Uterus (tissue), 4 donors: ENCODE data around the gene PTPRN2. TPM values are rescaled to one million over a fixed set of nuclear protein-coding genes. Genes with fewer than 3 reads are reported as not detected.
"Not testable (repeated sequence)": the region's sequence is repeated elsewhere in the genome, so short reads cannot be mapped to it uniquely, and the experiment has no call there.

ENCODE experiments used
- DNase-seq, 2 donors: peaks; one replicate each; pipeline ENCODE4 v3.0.0-alpha.2; 2019 to 2020
- H3K27ac ChIP-seq, 2 donors: fragments of 200-600 bp; sonication (generic); 1 replicate in 1 of 2; 2 replicates in 1 of 2; pipeline ENCODE4 v1.5.1; 2016 to 2018
- H3K27me3 ChIP-seq, 2 donors: fragments of 200-600 bp; sonication (generic); one replicate each; pipeline ENCODE4 v1.5.1; 2018 to 2019; ENCODE audit warnings: control low read depth in 1 of 2
- H3K36me3 ChIP-seq, 2 donors: fragments of 200-600 bp; sonication (generic); one replicate each; pipeline ENCODE4 v1.5.1; 2019; ENCODE audit warnings: control low read depth in 1 of 2
- H3K4me1 ChIP-seq, 2 donors: fragments of 200-600 bp; sonication (generic); one replicate each; pipeline ENCODE4 v1.5.1; 2018 to 2019; ENCODE audit warnings: control low read depth in 1 of 2
- H3K4me3 ChIP-seq, 2 donors: fragments of 200-600 bp; sonication (generic); 1 replicate in 1 of 2; 2 replicates in 1 of 2; pipeline ENCODE4 v1.5.1; 2018 to 2019; ENCODE audit warnings: mild to moderate bottlenecking in 1 of 2
- H3K9me3 ChIP-seq, 2 donors: fragments of 200-600 bp; sonication (generic); one replicate each; pipeline ENCODE4 v1.5.1; 2019; ENCODE audit warnings: control low read depth in 1 of 2
- POLR2A ChIP-seq, 2 donors: fragments of 450-650 bp; IDR thresholded peaks; one replicate each; pipeline ENCODE4 v1.6.1; 2016; ENCODE audit warnings: antibody characterized with exemption in 2 of 2, mild to moderate bottlenecking in 1 of 2, moderate library complexity in 1 of 2
- intact Hi-C: fragments of 100-400 bp; cut with DNase I; formaldehyde crosslinking; loops from one replicate; pipeline ENCODE4 v1.15.1; 2023; ENCODE audit warnings: low total_unique reads
- total RNA-seq, 4 donors: library from RNA; depleted of rRNA in 3 of 4; stranded (reverse); fragments of >200 nt in 3 of 4; gene quantifications; one replicate each; pipeline versions ENCODE4 v1.1.0 to v1.2.4, GENCODE V29; 2014 to 2023
- TF ChIP-seq, protein P1 (sequence below), 4 experiments: fragments of 200-600 bp in 2 of 4; fragments of 450-650 bp in 2 of 4; sonication (generic) in 2 of 4; IDR thresholded peaks; one replicate each; pipeline ENCODE4 v1.5.1; 2016 to 2019; ENCODE audit warnings: antibody characterized with exemption in 4 of 4, mild to moderate bottlenecking in 2 of 4, moderate library complexity in 1 of 4
- donor health status: DM: yes; HTN: yes; CAD: no.

PTPRN2 gene
- total RNA-seq, 4 donors from 2014 or later, result 1.2 to 5.2 (median 2.3) TPM

DNA sequence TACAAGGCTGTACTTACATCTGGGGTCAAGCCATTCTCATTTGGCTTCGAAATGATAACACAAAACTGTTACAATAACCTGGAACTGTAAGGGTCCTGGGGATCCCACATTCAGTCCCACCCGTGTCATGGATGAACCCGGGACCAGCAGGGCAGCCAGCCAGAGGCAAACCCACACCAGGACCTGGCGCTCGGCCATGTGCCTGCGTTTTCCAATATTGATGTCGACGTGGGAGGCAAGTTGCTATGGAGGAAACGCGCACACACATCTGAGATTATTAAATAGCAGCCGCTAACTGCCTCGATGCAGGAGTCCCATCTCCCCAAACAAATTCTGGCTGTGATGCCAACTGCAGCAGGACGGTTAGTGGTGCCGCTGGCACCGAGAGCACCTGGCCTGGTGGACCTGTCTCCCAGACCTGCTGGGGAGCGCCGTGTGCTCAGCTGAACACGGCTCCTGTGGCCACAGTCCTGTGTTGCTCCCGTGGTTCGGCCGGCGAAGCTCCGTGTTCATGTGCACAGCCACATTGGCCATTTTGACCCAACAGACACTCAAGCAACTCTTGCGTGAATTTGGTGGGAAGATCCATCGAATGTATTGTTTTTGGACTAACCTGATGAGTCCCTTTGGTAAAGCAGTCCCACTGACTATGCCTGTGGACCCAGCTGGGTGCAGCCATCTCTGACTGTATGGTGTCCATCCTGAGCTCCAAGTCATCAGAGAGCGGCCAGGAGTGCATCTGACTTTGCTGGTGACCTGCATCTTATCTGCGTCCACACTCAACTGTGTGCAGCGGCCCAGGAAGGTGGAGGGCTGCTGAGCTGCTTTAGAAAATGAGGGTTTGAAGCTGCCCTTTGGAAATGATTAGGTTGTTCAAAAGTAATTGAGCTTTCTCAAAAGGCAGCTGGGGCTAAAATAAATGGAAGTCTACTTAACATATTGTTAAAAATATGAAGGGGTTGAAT lies 852.7 kb downstream of the PTPRN2 start:
- DNase-seq, result no peak
- intact Hi-C loops, result no loop called here
- H3K4me3 ChIP-seq, result no peak overlapping the region
- no peaks in the 10 kb centered on the region for H3K36me3 ChIP-seq
- no peaks in the 10 kb centered on the region for H3K4me1 ChIP-seq
- no peaks in the 10 kb centered on the region for H3K9me3 ChIP-seq
- TF ChIP-seq, protein P1, sequence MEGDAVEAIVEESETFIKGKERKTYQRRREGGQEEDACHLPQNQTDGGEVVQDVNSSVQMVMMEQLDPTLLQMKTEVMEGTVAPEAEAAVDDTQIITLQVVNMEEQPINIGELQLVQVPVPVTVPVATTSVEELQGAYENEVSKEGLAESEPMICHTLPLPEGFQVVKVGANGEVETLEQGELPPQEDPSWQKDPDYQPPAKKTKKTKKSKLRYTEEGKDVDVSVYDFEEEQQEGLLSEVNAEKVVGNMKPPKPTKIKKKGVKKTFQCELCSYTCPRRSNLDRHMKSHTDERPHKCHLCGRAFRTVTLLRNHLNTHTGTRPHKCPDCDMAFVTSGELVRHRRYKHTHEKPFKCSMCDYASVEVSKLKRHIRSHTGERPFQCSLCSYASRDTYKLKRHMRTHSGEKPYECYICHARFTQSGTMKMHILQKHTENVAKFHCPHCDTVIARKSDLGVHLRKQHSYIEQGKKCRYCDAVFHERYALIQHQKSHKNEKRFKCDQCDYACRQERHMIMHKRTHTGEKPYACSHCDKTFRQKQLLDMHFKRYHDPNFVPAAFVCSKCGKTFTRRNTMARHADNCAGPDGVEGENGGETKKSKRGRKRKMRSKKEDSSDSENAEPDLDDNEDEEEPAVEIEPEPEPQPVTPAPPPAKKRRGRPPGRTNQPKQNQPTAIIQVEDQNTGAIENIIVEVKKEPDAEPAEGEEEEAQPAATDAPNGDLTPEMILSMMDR (IDR thresholded peaks at IDR 0.05), result no peak
- TF ChIP-seq POLR2A (IDR thresholded peaks at IDR 0.05), result no peak
- no peaks in the 10 kb centered on the region for H3K27me3 ChIP-seq
- no peak overlapping the region for H3K27ac ChIP-seq

DNA sequence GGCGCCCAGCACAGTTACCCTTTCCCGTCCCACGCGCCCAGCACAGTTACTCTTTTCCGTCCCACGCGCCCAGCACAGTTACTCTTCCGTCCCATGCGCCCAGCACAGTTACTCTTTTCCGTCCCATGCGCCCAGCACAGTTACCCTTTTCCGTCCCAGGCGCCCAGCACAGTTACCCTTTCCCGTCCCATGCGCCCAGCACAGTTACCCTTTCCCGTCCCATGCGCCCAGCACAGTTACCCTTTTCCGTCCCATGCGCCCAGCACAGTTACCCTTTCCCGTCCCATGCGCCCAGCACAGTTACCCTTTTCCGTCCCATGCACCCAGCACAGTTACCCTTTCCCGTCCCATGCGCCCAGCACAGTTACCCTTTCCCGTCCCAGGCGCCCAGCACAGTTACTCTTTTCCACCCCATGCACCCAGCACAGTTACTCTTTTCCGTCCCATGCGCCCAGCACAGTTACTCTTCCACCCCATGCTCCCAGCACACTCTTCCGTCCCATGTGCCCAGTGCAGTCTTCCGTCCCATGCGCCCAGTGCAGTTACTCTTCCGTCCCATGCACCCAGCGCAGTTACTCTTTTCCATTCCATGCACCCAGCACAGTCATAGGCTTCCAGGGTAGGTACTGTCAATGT lies 853.7 kb downstream of the PTPRN2 start:
- intact Hi-C loops, H3K36me3 ChIP-seq, DNase-seq, H3K27me3 ChIP-seq, H3K27ac ChIP-seq, H3K9me3 ChIP-seq, H3K4me3 ChIP-seq, H3K4me1 ChIP-seq: not testable (repeated sequence)

DNA sequence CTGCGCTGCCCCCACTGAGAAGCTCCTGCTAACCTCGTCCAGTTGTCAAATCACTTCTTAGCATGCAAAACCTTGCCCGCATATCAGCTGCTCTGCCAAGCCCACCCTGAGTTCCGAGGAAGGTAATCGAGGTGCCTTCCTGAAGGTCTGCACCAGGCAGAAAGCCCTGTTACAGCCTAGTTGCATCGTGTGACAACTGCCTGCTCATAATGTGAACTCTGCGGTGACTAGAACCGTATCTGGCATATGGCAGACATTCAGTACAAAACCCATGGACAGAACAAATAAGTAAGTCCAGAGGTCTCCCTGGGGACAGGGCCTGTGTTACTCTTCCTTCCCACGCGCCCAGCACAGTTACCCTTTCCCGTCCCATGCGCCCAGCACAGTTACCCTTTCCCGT lies 856.5 kb downstream of the PTPRN2 start:
- intact Hi-C loops, result no loop called here
- Histone ChIP-seq H3K27me3 (no peaks in the 10 kb centered on the region), H3K4me3 (no peak overlapping the region), H3K36me3 (no peaks in the 10 kb centered on the region), H3K4me1 (no peaks in the 10 kb centered on the region), H3K27ac (no peak overlapping the region), H3K9me3 (no peaks in the 10 kb centered on the region)
- no peak for DNase-seq
- TF ChIP-seq POLR2A (IDR thresholded peaks at IDR 0.05), result no peak
- TF ChIP-seq, protein P1 (IDR thresholded peaks at IDR 0.05), result no peak

DNA sequence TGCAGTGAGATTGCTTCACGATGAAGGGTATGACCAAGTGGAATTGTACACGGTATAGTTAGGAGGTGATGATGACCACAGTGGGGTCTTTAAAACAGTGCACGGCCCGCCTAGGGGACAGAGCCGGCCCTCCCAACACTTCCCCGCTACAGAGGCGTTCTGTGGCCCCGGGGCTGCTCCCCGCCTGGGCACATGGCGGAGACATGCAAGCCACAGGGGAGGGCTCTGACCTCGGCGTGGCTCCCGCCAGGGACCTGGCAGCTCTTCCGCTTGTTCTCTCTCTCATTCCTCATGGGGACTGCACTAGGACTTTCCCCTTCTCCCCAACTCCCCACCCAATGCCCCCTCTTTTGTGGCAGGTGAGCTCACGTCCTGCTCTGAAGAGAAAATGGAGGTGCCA lies 857.0 kb downstream of the PTPRN2 start:
- DNase-seq, result no peak
- Histone ChIP-seq H3K4me1 (no peaks in the 10 kb centered on the region), H3K9me3 (no peaks in the 10 kb centered on the region), H3K36me3 (no peaks in the 10 kb centered on the region), H3K27ac (no peak overlapping the region), H3K4me3 (no peak overlapping the region), H3K27me3 (no peaks in the 10 kb centered on the region)
- TF ChIP-seq, protein P1 (IDR thresholded peaks at IDR 0.05), result no peak
- TF ChIP-seq POLR2A (IDR thresholded peaks at IDR 0.05), result no peak
- intact Hi-C loops, result no loop called here

DNA sequence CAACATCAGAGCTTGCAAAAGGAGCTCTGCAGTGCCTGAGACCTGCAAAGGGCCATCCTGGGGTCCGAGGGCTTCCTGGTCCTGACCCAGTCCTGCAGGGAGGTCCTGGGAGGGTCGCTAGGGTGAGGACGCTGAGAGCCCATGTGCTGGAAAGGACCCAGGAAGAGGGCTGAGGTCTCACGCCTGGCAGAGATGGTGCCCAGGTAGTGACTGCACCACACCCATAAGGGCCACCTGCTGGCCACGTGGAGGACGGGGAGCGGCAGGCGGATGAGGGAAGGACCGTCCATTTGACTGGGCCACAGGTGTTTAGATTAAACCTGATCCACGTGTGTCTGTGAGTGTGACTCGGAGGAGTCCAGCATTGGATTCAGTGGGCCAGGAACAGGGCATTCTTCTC lies 858.1 kb downstream of the PTPRN2 start:
- Histone ChIP-seq H3K9me3 (no peaks in the 10 kb centered on the region), H3K27me3 (no peaks in the 10 kb centered on the region), H3K4me1 (no peaks in the 10 kb centered on the region), H3K4me3 (no peak overlapping the region), H3K27ac (no peak overlapping the region), H3K36me3 (no peaks in the 10 kb centered on the region)
- TF ChIP-seq POLR2A (IDR thresholded peaks at IDR 0.05), result no peak
- TF ChIP-seq, protein P1 (IDR thresholded peaks at IDR 0.05), result no peak
- DNase-seq, result no peak
- intact Hi-C loops, result no loop called here
